Activated CD8-positive, alpha-beta memory T cell treated with anti-CD3 and anti-CD28 coated beads for 4 hours (primary cell): ENCODE data around the gene DYNC1I2.
"Not testable (repeated sequence)": the region's sequence is repeated elsewhere in the genome, so short reads cannot be mapped to it uniquely, and the experiment has no call there.

Experiments
- DNase-seq, 2 donors: peaks; one replicate each; pipeline ENCODE4 v3.0.0-alpha.2; 2020; ENCODE audit warnings: low read depth in 2 of 2

The DYNC1I2 gene

GRCh38 chr2:171774581-171774980, 87.3 kb downstream of the DYNC1I2 start:
- DNase-seq = not testable (repeated sequence)

- DNase-seq = no peak
These were observed 91.2 kb downstream of the DYNC1I2 start for GRCh38 chr2:171778515-171778914.

- no peak for DNase-seq
These were observed 98.2 kb downstream of the DYNC1I2 start for GRCh38 chr2:171785450-171785849.

GRCh38 chr2:171787333-171788072, 100.2 kb downstream of the DYNC1I2 start:
- no peak for DNase-seq

- DNase-seq = no peak
These were observed 101.2 kb downstream of the DYNC1I2 start for GRCh38 chr2:171788316-171788993.

GRCh38 chr2:171789956-171790355, 102.7 kb downstream of the DYNC1I2 start:
- no peak for DNase-seq

- no peak for DNase-seq
These were observed 104.1 kb downstream of the DYNC1I2 start for GRCh38 chr2:171791361-171791760.

GRCh38 chr2:171792157-171792556, 104.9 kb downstream of the DYNC1I2 start:
- DNase-seq = no peak

- no peak for DNase-seq
These were observed 105.8 kb downstream of the DYNC1I2 start for GRCh38 chr2:171792886-171793580.

- DNase-seq = no peak
These were observed 106.7 kb downstream of the DYNC1I2 start for GRCh38 chr2:171793691-171794678.

- no peak for DNase-seq
These were observed 107.6 kb downstream of the DYNC1I2 start for GRCh38 chr2:171794918-171795317.
